Thyroid gland (tissue), 4 donors: ENCODE data around the gene ACOT8.

Source experiments
- CTCF ChIP-seq, 6 experiments: fragments of 200-600 bp in 3 of 6; fragments of 450-650 bp in 3 of 6; sonication (generic) in 3 of 6; IDR thresholded peaks; one replicate each; pipeline ENCODE4 v1.5.1; 2016 to 2019; ENCODE audit warnings: antibody characterized with exemption in 6 of 6, mild to moderate bottlenecking in 2 of 6, inconsistent platforms in 1 of 6, moderate library complexity in 1 of 6
- POLR2A ChIP-seq, 2 donors: fragments of 450-650 bp; IDR thresholded peaks; one replicate each; pipeline ENCODE4 v1.6.1; 2017; ENCODE audit warnings: antibody characterized with exemption in 2 of 2, mild to moderate bottlenecking in 2 of 2, moderate library complexity in 1 of 2

DNA sequence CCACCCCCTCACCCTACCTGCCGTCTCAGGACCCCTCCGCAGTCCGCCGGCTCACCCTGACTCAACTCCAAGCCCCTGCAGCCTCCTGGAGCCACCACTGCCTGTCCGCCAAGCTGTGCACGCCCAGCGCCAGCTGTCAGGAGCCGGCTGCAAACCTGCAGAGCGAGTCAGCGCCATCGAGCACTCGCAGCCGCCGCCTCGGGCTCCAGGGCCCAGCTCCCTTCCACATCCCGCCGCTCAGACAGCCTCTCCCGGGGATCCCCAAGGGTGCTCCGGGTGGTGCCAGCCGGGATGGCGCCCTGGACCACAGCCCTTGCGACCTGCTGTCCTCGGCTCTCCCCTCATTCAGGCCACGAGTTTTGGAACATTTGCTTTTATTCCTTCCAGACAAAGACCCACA lies 34.3 kb downstream of the ACOT8 start:
- no peak for TF ChIP-seq CTCF (IDR thresholded peaks at IDR 0.05)
- TF ChIP-seq POLR2A (IDR thresholded peaks at IDR 0.05): no peak
